ENCODE measurements around the gene SPC24.
"Not testable (repeated sequence)": the region's sequence is repeated elsewhere in the genome, so short reads cannot be mapped to it uniquely, and the experiment has no call there.

Gene SPC24

DNA sequence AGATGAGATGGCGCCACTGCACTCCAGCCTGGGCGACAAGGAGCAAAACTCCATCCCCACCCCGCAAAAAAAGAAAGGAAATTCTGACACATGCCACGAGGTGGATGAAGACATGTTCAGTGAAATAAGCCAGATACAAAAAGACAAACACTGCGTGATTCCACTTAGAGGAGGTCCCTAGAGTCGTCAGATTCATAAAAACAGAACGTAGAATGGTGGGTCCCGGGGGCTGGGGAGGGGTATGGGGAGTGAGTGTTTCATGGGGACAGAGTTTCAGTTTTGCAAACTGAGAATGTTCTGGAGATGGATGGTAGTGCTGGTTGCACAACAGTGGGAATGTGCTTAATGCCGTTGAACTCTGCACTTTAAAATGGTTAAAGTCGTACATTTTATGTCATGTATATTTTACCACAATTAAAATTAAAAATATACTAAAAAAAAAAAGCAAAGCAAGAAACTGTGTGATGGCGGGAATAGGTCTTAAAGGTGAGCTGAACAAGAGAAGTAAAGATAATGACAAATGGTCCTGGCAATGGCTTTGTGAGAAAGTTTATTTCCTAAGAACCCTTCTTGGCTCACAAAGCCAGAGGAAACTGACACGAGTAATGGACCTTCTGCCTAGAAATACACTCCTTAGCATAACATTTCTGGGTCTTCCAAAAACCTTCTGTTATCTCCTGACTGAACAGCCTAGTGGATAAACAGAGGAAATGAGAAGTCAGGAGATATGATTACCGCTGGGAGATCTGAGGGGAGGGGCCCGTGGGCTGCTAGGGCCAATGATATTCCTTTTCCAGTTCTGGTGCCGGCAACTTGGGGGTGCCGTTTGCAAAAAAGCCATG is 4.2 kb upstream of the SPC24 start:
- peak; percentile 17 for DNase-seq

DNA sequence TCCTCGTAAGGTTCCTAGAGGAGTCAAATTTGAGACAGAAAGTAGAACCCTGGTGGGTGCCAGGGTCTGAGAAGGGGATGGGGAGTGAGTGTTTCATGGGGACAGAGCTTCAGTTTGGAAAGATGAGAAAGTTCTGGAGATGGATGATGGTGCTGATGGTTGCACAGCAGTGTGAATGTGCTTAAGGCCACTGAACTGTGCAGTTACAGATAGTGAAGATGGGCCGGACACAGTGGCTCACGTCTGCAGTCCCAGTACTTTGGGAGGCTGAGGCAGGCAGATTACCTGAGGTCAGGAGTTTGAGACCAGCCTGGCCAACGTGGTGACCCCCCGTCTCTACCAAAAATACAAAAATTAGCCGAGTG is 917 bp downstream of the SPC24 start:
- no peak for DNase-seq

DNA sequence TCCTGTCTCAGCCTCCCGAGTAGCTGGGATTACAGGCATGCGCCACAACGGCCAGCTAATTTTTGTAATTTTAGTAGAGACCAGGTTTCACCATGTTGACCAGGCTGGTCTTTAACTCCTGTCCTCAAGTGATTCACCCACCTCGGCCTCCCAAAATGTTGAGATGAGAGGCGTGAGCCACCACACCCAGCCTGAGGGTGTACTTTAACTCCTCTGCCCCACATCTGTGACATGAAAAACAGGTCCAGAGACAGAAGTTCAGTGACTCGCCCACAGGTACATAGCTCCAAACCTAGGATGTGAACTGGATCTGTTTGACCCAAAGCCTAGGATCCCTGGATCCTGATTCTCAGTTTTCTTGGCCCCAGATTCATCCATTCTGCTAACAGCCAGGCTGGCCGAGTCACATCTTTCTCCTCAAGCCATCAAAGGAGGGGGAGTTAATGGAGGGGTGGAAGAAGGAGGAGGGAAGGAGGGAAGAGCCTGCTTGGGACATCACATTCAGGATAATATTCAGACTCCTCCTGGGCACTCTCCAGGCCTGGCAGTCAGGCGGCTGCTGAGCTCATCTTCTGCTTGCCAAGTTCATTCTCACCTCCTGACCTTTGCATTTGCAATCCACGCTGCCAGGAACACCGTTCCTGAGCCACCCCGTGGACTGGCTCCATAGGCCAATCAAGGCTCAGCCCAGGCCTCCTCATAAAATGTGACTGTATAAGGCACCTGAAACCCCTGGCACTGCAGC is 3.1 kb downstream of the SPC24 start:
- DNase-seq: no peak

DNA sequence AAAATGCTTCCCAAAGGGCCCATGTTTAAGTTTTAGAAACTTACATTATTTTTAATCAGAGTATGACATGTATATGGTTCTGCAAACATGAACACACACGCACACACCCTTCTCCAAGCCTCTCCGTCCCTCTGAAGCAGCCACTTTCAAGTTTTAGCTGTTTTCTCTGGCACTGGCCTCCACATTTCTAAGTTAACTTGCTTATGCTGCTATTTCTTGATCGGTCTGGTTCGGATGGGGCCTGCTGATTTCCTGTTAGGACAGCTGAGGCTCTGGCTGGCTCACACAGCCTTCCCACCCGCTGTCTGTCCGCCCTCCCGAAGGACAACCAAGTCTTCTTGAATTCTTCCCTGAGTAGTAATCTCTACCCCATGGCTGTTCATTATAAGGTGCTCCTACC is 4.4 kb downstream of the SPC24 start:
- no peak for DNase-seq

DNA sequence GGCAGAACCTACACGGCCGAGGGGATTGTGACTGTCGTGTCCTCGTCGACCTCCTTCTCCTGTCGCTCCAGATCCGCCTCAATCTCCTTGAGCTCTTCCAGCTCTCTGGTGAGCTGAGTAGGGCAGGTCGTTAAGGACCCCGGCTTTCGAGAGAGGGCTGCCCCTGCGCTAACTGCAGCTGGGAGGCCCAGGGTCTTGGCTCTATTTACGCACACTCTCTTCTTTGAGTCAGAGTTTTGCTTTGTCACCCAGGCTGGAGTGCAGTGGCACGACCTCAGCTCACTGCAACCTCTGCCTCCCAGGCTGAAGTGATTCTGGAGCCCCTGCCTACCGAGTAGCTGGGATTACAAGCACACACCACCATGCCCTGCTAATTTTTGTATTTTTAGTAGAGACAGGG is 7.6 kb downstream of the SPC24 start:
- DNase-seq: no peak

DNA sequence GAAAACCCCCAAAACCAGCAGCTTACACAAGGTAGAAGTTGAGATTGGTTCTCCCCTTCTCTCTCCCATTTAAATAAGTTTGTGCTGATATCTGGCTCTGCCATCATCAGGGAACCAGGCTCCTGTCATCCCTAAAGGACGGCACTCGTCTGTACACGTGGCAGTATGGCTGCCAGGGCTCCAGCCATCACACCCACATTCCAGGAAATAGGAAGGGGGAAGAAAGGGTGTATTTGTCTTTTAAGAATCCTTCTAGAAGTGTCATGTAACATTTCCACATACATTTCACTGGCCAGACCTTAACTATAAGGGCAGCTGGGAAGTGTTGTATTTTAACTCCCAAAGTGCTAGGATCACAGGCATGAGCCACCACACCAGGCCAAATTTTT is 10.1 kb downstream of the SPC24 start:
- DNase-seq: no peak

DNA sequence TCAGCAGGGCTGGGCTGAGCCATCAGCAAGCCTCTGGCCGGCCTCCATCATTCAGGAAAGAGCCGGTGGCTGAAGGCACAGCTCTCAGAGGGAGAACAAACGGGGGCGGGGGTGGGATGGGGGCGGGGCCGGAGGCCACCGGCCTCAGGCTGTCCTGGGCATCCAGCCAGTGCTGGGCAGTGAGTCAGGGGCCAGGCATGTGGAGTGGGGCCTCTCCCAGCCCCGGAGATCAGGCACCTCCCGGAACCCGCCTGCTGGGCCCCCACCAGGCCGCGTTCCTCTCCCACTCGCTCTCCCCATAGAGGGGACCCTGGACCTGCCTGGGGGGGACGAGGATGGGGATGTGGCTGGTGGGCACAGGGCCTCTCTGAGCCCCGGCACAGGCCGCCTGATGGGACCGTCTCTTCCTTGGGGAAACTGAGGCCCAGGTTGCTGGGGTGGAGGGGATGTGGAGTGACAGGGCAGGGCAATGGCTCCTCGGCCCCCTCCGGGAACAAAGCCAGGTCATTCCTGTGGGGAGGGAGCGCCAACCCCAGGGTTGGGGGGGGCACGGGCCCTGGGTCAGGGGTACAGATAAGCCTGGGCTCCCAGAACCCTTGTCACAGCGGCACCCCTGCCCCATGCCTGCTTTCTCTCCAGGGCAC is 12.9 kb downstream of the SPC24 start:
- no peak for DNase-seq

DNA sequence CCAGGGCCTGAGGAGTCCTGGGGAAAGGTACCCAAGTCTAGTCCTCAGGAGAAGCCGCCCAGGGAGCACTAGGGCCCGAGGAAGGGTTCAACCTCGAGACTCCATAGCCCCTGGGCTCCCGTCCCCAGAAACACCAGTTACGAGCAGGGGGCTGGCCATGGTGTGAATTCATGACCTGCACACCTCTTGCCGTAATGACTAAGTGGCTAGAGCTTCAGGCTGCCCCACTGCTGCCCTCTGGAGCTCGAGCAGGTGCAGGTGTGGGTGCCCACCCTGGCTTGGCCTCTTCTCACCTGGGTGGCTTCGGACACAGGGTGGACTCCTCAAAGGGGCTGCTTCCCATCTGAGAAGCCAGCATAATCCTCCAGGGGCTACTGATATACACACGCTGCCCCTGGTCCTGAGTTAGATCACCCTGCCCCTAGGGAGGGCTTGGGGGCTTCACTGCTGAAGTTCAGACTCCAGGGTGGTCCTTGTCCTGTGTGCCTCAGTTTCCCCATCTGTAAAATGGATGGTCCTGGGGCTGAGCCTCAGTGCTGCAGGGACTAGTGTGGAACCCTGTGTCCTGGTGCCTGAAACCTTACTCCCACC is 13.6 kb downstream of the SPC24 start:
- no peak for DNase-seq

DNA sequence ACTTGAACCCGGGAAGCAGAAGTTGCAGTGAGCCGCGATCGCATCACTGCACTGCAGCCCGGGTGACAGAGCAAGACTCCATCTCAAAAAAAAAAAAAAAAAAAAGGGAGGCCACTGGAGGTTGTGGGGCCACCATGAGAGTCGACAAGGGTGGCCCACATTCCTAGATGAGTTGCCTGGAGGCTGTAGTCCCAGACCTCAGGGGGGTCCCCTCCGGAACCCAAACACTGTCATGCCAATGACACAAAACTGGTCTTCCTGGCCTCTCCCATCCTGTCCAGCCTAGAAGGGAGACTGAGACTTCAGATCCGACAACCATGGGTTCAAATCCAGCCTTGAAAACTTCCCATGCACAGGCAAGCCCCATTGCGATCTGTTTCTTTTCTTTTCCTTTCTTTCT is 14.7 kb downstream of the SPC24 start:
- no peak for DNase-seq

DNA sequence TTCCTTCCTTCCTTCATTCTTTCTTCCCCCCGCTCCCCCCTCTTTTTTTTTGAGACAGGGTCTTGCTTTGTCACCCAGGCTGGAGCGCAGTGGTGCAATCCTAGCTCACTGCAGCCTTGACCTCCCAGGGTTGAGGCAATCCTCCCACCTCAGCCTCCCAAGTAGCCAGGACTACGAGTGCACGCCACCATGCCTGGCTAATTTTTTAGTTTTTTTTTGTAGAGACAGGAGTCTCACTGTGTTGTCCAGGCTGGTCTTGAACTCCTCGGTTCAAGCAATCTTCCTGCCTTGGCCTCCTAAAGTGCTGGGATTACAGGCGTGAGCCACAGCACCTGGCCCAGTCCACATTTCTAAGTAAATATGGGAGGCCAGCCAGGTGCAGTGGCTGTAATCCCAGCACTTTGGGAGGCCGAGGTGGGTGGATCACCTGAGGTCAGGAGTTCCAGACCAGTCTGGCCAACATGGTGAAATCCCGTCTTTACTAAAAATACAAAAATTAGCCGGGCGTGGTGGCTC is 15.5 kb downstream of the SPC24 start:
- DNase-seq: not testable (repeated sequence)

DNA sequence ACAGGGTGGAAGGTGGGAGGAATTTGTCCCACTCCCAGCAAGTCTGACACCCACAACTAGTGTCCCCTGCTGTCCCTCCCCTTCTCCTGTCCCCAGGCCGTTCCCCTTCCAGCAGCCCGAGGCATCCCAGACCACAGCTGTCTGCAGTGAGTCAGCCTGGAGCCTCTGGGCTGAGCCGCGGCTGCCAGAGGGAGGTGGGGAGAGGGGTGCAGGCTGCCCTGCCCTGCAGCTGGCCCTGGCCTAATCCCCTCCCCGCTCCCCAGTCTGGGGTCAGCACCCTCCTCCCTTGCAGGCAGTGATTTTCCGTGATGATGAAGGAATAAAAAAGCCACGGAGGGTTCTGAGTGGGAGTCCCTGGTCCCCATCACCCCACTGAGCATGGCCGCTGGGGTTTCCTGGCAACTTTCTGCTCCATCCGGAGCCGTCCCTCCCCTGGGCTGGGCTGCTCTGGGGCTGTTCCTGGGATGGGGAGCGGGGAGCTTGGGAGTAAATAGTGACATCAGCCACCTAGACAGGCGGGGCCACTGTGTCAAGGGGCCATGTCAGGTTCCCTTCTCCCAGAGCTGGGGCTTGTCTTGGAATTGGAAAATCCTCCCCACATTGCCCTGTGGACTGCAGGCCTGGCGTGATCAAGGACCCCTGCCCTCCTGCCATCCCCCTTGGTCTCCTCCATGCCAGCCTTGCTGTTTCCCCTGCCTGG is 16.8 kb downstream of the SPC24 start:
- DNase-seq: peak; percentile 44

DNA sequence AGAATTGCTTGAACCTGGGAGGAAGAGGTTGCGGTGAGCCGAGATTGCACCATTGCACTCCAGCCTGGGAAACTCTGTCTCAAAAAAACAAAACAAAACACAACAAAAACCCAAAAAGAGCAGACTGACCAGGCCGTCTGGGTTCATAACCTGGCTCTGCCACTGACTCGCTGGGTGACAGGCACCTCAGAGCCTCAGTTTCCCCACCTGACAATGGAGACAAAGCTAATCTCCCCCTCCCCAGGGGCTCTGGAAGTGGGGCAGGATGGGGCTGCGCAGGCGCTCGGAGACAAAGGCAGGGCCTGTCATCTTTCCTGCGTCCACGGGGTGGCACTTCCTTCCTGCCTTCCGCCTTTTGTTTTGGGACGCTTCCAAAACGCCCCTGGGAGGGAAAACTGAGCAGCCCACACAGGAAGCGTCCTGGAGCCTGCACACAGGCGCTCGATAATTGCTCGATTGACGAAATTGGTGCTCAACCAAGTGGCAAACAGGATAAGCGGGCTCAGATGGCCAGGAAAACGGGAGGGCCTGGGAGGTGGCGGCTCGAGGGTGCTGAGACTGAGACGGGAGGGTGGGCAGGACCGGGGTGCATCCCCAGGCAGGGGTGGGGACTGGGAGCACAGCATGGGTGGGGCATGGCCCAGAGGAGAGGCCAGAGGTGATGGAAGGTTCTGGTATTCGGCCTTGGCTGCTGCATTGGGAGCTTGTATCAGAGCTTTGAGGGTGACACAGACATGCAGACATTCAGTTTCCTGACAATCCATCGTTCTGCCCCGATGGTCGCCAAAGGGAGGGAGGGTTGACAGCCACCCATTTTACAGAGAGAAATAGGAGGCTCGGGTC is 17.8 kb downstream of the SPC24 start:
- DNase-seq: peak; percentile 89

DNA sequence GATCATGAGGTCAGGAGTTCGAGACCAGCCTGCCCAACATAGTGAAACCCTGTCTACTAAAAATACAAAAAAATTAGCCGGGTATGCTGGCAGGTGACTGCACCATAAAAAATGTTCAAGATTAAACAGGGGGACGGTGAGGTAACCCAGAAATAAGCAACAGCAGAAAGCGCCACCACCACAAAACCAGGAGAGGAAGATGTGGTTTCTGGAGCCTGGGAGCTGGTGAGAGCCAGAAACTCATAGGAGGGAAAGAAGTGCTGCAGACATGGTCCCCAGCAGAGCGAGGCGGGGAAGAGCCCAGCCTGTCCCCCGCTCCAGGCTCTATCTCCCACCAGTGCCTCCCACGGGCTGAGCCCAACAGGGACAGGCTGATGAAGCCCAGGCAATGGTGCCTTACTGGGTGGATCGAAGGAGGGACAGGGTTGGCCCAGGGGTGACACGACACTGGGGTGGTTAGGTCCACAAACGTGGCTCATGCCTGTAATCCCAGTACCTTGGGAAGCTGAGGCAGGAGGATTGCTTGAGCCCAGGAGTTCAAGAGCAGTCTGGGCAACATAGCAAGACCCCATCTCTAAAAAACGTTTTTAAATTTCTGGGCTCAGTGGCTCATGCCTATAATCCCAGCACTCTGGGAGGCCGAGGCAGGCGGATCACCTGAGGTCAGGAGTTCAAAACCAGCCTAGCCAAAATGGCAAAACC is 19.0 kb downstream of the SPC24 start:
- no peak for DNase-seq

DNA sequence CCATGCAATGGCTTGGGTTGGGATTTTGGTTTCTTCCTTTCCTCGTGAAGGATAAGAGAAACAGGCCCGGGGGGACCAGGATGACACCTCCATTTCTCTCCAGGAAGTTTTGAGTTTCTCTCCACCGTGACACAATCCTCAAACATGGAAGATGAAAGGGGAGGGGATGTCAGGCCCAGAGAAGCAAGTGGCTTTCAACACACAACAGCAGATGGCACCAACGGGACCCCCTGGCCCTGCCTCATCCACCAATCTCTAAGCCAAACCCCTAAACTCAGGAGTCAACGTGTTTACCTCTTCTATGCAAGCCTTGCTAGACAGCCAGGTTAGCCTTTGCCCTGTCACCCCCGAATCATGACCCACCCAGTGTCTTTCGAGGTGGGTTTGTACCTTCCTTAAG is 24.1 kb downstream of the SPC24 start:
- no peak for DNase-seq

DNA sequence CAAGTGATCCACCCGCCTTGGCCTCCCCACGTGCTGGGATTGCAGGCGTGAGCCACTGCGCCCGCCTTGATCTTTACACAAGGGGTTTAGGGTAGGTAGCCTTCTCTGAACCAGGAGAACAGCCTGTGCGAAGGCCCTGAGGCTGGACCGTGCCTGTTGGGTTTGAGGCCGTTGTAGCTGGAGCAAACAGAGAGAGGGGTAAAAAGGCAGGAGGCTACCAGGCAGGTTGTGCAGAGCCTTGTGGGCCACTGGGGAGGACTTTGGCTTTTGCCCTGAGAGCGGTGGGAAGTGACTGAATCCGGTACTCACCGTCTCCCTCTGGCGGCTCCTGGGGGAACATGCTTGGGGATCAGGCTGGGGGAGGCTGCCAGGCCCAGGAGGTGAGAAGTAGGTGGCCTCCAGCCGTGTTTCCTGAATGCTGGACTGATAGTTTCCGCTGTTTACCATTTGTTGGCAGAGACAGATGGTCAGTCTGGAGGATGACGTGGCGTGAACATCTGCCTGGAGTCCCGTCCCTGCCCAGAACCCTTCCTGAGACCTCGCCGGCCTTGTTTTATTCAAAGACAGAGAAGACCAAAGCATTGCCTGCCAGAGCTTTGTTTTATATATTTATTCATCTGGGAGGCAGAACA is 24.6 kb downstream of the SPC24 start:
- peak; percentile 62 for DNase-seq

DNA sequence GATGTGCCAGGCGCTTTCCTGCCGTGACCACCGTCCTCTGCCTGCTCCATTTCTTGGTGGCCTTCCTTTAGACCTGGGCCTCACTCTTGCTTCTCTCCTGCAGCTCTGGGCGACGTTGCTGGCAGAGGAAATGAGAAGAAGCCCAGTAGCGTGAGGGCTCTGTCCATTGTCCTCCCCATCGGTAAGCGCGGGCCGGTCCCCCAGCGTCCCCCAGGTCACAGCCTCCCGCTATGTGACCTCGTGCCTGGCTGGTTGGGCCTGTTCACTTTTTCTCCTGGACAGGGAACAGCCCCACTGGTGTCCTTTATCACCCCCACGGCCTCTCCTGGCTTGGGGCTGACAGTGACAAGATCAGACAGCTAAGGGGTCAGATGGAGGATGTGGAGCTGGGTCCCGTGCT is 27.7 kb downstream of the SPC24 start:
- no peak for DNase-seq

DNA sequence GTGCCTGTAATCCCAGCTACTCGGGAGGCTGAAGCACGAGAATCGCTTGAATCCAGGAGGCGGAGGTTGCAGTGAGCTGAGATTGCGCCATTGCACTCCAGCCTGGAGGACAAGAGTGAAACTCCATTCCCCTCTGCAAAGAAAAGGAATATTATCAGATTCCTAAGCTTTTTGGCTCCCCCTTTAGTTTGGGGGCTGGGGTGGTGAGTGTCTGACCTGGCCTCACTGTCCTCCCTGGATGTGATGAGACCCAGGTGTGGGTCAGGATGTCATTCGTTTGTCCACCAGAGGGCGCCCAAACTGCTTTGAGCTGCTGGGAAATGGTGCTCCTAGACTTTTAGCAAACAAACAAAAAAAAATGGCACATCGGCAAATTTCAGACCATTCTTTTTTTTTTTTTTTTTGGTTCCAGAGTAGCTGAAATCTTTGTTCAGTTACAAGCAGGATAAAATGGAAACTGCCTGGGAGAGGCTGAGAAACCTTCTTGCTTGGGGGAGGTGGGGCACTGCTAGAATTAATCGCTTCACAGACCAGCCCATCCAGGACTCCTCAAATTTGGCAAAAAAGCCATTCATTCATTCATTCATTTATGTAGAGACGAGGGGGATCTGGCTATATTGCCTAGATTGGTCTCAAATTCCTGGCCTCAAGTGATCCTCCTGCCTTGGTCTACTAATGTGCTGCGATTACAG is 29.4 kb downstream of the SPC24 start:
- peak; percentile 55 for DNase-seq

DNA sequence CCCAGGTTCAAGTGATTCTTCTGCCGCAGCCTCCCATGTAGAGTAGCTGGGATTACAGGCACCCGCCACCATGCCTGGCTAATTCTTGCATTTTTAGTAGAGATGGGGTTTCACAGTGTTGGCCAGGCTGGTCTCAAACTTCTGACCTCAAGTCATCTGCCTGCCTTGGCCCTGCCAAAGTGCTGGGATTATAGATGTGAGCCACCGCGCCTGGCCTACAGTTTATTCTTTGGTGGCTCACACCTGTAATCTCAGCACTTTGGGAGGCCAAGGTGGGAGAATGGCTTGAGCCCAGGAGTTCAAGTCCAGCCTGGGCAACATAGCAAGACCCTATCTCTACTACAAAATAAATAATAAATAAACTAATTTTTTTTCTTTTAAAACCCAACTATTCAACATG is 31.4 kb downstream of the SPC24 start:
- DNase-seq: not testable (repeated sequence)

DNA sequence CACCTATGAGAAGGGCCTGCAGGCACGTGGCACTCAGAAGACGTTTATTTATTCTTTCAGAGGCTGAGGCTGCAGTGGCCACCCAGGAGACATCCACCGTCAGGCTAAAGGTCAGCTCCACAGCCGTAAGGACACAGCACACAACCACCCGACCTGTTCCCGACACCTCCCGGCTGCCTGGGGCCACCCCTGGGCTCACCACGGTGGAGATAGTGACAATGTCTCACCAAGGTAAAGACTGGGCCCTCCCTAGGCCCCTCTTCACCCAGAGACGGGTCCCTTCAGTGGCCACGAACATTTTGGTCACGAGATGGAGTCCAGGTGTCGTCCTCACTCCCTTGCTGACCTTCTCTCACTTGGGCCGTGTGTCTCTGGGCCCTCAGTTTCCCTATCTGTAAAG is 32.5 kb downstream of the SPC24 start:
- no peak for DNase-seq

DNA sequence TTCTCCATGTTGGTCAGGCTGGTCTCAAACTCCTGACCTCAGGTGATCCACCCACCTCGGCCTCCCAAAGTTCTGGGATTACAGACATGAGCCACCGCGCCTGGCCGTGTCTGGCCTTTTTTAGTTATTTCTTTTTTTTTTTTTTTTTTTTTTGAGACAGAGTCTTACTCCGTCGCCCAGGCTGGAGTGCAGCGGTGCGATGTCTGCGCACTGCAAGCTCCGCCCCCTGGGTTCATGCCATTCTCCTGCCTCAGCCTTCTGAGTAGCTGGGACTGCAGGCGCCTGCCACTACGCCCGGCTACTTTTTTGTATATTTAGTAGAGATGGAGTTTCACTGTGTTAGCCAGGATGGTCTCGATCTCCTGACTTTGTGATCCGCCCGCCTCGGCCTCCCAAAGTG is 33.6 kb downstream of the SPC24 start:
- not testable (repeated sequence) for DNase-seq

All from NCI-H2171 treated with DMSO at 0.1 percent for 48 hours (cell line).